HG03095 (cell line): ENCODE data around the gene HOXA6.

Experiments
- ATAC-seq: cut with Tn5 transposase; IDR thresholded peaks from one replicate; pipeline ENCODE4 v1.9.1; 2021; ENCODE audit warnings: moderate library complexity; ENCODE audit not compliant: unreplicated experiment

Gene HOXA6

DNA sequence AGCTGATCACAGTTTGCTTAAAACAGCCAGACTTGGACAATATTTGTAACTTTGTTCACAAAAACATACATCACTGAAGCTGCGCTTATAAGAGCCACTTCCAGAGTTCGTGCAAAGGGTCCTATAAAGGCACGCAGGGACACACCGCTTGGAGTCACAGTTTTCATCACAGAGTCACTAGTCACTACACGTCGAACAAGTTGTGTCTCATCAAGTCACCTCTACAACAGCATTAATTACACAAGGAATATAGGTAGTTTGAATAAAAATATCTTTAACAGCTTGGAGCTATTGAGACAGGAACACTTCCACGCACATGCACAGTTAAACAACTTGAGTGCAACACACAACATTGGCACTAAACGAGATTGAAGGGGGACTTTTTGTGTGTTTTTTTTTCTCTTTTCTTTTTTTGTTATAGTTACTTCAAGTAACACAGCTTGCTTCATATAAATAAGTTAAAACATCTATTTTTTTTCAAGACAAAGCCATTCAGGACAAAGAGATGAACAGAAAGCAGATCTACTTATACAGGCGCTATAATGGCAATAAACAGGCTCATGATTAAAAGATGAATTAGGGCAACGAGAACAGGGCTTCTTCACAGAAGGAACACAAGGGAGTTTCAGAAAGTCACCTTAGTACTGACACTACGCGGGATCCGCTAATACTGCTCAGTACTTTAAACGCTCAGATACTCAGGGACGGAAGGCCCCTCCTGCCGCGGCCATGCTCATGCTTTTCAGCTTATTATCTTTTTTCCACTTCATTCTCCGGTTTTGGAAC, 6.2 kb downstream of the HOXA6 start:
- ATAC-seq = no peak

DNA sequence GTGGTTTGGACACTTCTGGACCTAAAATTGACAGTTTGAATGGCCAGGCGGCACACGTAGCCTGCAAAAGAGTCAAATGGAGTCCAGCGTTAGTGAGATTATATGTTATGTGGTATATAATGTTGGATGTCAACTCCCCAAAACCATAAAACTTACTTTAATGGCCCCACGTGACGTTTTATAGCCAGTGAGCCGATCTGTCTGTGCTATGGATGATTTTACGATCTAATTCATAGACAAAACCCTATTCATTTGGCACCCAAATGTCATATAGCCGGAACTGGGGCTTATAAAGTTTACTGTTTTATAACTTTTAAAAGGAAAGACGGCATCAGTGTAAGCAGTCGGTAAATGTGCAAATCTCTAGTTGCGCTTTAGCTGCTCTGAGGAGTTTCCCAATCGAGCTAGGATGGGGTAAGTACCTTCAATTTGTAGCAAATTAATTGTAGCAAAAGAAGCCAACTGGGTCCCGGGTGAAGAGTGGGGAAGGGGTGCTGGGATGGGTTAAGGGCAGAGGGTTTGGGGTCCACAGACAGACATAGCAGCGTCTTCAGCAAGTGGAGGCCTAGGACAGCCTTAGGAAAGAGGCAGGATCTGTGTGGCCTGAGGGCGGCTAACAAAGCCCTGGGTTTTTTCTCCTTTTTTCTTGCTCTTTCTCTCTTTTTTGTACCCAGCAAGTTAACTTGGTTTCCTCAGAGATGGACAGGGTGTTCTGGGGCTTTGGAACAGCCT, 7.3 kb downstream of the HOXA6 start:
- ATAC-seq = no peak

DNA sequence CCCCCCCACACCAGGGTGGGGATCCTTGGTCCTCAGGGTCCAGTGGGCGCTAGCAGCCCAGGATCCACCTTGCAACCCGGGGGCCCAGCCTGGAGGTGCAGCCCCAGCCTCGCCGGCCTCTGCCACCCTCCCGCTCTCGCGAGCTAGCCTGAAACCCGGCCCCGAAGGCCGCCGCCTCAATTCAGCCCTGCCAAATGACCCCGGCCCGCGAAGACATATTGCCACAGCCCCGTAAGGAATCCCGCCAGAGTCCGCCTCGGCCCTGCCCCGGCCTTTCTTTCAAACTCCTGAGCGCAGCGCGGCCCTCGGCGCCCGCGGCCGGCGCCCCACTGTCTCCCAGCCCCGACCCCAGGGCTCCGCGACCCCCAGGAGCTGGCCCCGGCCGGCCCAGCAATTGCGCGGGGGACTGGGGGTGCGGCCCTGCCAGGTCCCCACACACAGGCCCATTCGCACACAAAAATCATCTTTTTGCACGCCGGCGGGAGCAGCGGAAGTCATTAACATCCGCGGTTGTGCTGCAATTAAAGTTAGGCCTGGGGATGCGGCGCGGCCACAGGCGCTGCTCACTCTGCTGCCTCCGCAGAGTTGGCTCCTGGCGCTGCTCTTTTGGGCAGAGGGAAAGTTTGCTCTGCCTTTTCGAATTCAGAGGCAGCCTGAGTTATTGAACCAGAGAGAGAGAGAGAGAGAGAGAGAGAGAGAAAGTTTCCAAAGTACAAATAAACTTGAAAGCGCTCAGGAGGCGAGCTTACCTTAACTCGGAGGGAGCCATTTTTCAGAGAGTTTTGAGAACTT, 8.0 kb downstream of the HOXA6 start:
- ATAC-seq = no peak

DNA sequence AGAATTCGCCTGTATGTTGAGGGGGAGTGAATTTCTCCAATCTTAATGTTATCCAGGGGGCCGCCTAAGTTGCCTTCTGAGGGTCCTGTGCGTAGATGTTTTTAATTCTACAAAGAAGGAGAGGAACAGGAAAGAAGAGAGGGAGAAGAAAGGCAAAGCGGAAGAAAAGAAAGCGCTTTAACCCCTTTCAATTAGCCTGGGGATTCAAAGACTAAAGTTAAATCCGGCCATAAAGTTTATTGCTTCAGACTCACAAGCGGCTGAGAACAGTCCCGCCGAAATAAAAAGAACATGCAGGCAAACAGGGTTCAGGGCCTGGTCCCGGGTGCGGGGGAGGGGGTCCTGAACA, 8.6 kb downstream of the HOXA6 start:
- ATAC-seq = no peak

DNA sequence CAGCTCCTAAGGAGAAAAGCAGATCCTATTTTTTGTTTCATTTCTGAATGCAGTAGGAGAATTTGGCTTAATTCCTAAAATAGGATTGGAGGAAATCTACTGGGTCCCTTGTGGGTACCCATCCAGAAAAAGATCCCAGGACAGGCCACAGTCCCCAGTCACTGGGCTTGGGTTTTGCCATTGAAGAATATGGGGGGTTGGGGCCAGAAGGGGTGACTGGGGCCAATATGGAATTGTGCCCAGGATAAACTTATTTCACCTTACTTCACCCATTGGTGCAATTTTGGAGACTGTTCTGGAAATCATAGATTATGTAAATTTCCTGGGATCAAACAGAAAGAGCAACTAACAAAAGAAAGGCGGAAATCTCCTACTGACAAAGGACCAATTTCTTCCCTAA, 9.1 kb downstream of the HOXA6 start:
- ATAC-seq = no peak

DNA sequence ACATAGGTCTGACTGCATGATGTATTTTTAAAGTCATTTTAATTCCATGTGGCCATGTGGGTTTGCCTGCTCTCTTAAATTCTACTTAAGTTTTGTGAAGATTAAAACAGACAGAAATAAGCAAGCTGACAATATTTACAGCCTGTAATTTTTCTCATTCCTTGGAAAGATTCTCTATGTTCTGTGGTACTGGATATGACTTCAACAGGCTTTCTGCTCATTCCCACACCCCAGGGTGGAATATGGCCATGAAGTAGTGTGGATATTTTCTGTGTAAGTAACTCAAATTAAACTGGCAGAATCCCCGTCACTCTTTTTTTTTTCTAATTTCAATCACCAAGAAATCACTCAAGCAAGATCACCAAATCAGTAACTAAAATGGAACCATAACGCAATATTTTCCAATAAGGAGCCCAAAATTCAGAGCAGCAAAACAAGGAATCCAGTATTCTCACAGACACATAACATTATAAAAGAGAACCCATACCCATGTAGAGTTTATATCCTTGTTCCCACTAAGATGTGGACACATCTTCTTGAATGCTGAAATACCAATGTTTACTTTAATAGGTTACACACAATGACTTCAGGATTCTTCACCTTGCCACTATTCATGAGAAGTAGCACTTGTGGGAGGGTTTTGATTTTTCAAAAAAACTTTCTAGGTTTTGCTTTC, 9.8 kb downstream of the HOXA6 start:
- no peak for ATAC-seq

DNA sequence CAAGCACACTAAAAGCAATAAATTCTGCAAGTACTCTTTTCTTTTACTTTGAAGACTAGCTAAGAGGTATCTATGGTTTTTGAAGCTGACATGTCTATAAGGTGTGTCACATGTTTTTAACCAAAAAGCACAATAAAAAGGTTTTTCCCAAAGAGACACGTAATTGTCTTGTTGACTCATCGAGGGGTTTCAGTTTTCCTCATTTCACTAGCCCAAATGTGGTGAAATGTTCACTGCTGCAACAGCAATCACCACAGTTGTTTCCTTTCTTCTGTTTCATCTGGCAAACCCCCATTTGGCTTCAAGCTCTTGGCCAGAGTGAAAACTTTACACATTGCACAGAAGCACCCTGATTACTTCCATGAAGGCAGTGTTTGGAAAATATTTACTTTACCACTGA, 13.2 kb downstream of the HOXA6 start:
- ATAC-seq = no peak

DNA sequence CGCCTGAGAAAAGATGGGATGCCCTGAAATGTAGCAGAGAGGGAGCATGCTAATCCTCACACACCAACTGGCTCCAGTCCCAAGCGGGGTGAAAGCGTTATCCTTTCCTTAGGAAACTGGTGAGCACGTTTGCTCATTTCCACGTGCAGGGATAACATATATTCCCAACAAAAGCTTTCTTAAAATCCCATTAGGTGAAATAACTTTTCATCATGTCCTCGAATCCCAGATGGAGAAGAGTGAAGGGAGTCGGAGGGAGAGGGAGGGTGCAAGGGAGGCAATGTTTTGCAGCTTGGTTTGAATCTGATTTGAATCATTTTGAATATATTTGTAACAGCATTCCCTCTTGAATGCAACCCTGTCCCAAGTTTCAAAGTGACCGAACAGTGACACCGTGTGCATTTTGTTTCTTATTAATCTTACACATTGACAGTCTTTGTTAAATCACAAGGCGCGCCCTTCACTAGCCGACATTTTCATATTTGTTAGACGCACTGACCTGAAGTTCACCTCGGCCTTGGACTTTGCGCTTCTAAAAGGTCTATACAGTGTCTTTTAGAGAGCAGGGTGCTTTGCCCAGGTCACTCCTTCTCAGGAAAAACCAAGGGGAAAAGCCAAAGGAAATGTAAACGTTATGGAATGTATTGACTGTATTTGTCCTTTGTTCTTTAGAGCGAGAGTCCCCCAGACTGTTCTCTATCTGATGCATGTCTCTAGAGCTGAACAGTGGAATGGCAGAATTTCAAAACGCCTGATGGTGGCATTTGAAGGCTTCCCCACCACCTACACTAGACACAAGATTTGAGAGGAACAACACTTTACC, 14.0 kb downstream of the HOXA6 start:
- no peak for ATAC-seq

DNA sequence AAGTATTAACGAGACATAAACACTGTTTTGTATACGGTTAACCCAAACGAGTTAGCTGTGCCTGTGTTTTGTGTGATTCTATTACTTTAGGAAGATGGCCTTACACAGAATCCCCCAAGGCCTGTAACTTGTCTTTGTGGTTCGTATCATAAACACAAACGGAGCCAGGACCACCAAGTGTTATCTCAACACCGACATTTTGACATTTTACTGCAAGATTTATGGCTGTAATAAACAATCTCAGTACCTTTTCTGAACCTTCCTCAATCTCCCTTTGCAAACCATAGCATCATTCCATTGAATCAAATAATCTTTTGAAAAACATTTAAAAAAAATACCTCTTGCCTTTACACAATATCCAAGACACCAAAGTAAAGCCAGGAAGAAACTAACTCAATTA, 14.6 kb downstream of the HOXA6 start:
- no peak for ATAC-seq

DNA sequence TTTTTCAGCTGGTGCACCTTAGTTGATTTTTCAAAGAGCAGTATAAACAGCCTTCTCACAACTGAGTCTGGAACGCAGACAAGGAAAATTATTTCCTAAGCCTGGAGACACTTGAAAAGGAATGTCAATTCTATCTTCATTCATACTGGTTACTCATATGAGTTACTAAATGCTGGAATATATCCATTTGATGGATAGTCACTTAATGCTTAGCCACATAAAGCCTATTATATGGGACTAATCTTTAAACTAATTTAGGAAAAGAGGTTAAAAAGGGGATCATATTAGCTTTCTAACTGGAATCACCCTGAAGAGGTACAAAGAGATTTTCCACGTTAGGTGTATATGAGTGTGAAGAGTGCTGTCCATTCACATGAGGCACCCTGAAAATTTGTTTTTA, 15.4 kb downstream of the HOXA6 start:
- ATAC-seq = no peak

DNA sequence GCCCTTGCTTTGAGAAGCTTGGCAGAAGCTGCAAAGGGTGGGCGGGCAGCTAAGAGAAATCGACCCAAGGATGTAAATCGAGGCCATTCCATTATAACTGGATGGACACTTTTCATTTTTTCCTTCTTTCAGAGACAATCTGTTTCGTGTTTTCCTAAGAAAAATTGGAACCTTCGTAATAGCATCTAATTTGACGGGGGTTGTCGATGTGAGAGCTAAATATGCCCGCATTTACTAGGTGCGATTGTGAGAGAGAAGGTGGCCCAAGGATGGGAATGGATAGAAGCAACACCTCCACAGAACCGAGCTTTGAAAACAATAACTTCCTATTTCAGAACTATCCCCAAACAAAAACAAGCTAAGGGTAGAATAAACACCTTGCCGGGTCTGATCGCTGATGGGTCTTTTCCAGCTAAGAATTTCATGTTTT, 16.2 kb downstream of the HOXA6 start:
- ATAC-seq = no peak

DNA sequence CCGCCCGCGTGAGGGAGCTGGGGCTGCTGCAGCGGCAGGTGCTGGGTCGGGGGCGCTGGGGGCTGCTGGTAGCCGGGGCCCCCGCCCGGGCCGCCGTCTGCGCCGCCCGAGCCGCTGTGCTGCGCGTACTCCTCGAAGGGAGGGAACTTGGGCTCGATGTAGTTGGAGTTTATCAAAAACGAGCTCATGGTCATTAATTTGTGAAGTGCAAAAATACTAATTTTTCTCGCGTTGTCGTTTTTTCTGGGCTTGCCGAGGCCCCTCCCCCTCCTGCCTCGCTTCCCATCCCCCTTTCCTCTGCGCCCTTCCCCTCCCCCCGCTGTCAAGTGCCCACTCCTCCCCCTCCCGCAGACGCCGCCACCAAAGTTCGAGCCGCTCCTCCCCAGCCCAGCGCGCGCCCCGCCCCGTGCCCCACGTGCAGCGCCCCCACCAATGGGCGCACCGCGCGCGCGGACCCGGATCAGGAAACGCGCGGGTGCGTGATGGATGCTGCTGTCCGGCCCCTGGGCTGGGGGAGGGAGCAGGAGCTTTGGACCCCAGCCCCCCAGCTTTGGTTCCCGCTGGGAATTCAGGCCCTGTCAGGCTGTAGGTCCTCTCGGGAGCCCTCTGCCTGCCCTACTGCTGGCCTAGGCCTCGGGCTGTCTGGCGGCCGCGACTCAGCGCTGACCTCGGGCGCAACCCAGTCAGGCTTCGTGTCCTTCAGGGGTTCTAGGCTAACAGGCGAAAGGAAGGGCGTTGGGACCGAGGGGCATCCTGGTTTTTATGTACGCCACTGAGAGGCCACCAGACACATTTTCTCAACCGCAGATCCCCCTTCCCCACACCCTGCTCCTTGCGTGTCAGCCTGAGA, 16.8 kb downstream of the HOXA6 start, which contains the start of gene HOXA4:
Gene HOXA4 (minus strand): TSS at position 218 of the 850 bp plus-strand sequence. CDS start 24 bp downstream, at position 194.
- ATAC-seq = no peak

DNA sequence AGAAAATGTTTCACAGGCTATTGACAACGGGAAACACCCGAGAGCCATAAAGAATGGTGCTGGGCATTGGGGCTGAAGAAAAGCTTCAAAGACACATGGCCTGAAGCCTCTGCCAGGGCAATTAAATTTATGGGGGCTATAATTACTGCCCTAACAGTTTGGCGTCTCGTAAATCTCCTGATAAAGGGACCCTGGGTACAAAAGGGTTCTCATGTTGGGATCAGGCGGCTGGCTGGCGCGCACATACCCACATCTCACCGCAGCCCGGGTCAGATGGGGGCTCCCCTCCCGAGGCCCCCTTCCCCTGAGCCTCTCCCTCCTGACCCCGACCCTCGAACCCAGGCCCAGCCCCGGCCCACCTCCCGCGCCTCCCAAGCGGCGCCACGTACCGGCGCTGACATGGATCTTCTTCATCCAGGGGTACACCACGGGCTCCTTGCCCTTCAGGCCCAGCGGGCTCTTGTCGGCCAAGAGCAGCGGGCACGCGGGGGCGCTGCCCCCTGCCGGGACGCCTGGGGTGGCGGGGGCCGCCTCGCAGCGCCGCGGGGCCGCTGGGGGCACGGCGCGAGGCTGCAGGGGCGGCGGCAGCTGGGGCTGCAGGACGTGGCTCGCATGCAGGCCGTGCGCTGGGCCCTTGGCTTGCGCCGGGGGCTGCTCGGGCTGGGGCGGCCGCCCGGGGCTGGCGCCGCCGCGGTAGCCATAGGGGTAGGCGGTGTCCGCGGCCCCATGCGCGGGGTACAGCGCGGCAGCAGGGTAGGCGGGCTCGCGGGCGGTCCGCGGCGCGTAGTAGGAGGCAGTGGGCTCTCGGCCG, 17.6 kb downstream of the HOXA6 start:
- no peak for ATAC-seq

DNA sequence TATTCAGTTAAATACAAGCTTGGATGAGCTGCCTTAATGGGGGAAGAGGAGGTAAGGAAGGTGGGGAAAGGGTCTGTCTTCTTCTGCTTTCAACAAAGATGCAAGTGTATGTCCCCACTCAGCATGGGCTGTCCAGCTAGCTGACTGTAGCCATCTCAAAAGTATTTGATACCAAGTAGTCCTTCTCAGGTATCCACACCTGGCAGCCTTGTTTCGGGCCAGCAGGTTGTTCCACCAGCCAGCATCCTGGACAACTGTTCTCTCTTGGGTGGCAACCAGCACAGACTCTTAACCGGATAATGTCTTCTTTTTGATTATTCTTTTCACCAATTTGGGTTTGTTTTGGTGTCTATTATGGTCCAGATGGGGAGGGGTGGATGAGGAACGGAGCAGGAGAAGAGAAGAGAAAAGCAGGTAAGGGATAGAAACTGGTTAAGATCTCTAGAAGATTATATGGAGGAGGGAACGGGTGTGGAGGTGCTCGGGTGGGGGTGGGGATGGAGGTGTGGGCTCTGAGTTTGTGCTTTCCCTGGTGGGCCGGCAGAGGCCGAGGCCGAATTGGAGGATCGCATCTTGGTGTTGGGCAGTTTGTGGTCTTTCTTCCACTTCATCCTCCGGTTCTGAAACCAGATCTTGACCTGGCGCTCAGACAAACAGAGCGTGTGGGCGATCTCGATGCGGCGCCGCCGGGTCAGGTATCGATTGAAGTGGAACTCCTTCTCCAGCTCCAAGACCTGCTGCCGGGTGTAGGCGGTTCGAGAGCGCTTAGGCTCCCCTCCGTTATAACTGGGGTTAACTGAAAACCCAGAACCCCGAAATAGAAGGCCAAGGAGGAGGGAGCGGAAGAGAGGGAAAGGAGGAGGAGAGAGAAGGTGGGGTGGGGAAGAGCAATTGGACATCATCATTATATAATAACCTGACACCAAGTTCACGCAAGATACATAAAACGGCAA, 18.5 kb downstream of the HOXA6 start:
- no peak for ATAC-seq

DNA sequence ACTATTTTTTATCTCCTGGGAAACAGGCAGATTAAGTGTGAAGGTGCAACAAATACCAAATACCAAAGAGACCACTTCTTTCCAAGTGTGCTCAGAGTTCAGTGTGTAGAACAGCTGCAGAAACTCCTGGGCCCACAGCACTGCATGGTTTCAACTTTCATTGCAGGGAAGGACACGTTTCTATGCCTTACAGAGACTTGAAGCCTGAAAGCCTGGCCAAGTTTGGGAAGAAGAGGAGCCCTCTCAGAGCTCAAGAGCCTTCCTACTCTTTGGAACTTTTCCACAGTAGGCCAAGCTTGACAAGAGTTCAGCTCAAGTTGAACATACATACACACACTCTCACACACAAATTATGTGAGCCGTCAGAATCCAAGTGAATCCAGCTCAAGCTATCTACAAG, 19.5 kb downstream of the HOXA6 start:
- ATAC-seq = no peak

DNA sequence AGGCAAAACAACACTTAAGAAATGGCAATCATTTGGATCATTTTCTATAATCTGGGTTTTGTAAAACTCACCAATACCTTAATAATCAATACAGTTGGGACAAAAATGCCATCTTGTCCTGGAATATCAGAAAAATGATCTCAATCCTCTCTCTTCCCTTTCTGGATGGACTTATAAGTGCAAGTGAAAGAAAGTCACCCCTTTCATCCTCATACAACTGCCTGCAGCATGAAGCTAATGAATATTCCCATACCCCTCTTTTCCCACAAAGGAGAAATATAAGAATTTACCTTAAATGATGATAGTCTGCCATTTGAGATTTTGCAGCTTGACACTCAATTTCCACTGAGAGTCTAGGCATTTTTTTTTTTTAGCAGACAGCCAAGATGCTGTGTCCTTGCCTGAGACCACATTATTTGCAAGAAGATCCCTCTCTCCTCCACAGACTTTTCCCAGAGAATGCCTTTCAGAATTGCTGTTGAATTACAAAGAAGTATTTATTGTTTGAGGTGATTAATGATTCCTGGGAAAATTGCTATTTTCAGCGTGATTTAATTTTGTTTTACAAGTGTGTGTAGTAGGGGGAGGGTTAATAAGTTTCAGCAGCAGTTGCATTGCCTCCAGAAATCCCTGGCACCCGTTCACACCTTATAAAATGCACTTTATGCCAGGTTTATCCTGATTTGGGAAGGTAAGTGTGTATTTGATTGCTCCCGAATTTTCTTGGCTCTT, 20.8 kb downstream of the HOXA6 start:
- no peak for ATAC-seq

DNA sequence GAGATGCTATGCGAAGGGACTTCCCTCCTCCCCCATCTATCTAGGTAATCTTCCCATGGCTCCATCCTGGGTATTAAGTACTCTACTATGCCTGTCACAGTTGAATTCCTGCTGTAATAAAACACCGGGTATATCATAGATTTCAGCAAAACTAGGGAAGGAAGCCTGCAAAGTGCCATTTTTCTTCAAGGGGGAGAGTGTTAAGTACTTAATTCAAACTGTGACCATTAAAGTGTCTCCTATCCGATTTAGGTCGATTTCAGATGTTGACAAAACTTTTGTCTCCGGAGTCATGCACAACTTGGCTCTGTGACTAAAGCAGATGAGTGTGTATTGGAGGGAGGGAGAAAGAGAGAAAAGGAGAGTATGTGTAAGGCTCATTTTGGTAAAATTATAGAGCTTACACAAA, 21.6 kb downstream of the HOXA6 start:
- ATAC-seq = no peak
